Measurements from ENCODE around the gene ATP5MC3. TPM values are rescaled to one million over a fixed set of nuclear protein-coding genes. Genes with fewer than 3 reads are reported as not detected.
"Not testable (repeated sequence)": the region's sequence is repeated elsewhere in the genome, so short reads cannot be mapped to it uniquely, and the experiment has no call there.

The ATP5MC3 gene
- total RNA-seq (2014; rRNA removed; shearing (Covaris generic)): 136 and 145 TPM in 2 replicates
- 365 and 370 TPM in 2 replicates for polyA plus RNA-seq (2016; fragmentation: Nextera tagmentation; extraction: Ambion mirVana)

- peak within 1 kb of the TSS; percentile 99 for H2AFZ ChIP-seq
- no peaks in the 10 kb centered on the region for H3K9me3 ChIP-seq (ENCODE audit: low read depth)
- peaks cover 11% of the 10 kb centered on the region; the same call in 1 of the 2 replicates for H3K4me1 ChIP-seq (ENCODE audit: insufficient read depth)
- in situ Hi-C loops (cut with MboI): no loop called here
- WGBS, 2 experiments (ENCODE audit: low coverage in 1 of 2, low lambda C conversion rate in 2 of 2, missing lambda C conversion rate in 2 of 2): 1% methylated on average over 49 to 51 of the region's 53 CpGs
- peaks cover 3% of the 10 kb centered on the region; the same call in 1 of the 2 replicates for H3K9me2 ChIP-seq (ENCODE audit: insufficient read depth)
- H3K27me3 ChIP-seq (replicated peaks; ENCODE audit: insufficient read depth): no peaks in the 10 kb centered on the region
- peak; percentile 97 for DNase-seq
- no peaks in the 10 kb centered on the region for H4K20me1 ChIP-seq (ENCODE audit: insufficient read depth)
- peaks cover 37% of the 10 kb centered on the region for H3K36me3 ChIP-seq (ENCODE audit: low read depth)
- peak within 1 kb of the TSS; percentile 94 for H3K9ac ChIP-seq
- H3F3A ChIP-seq (ENCODE audit: insufficient read depth): peaks cover 29% of the 10 kb centered on the region; the same call in 1 of the 2 replicates
- TF ChIP-seq EZH2 (IDR thresholded peaks at IDR 0.05; ENCODE audit: insufficient read depth, poor library complexity, severe bottlenecking) (no peak), EZH2phosphoT487 (IDR thresholded peaks at IDR 0.05; ENCODE audit: insufficient read depth, low read depth) (no peak)
- H3K4me2 ChIP-seq (ENCODE audit: unreplicated experiment): peak within 1 kb of the TSS; percentile 93
- H3K4me3 ChIP-seq: peak within 1 kb of the TSS; percentile 97
- H3K79me2 ChIP-seq (ENCODE audit: insufficient read depth): peaks cover 57% of the 10 kb centered on the region
- H3K27ac ChIP-seq: peak within 1 kb of the TSS; percentile 52
These were observed at the start of gene ATP5MC3 for GRCh38 chr2:175181104-175181876. TSS of gene ATP5MC3 (minus strand) at chr2:175181710. CDS start at chr2:175181393, 317 bp downstream.

GRCh38 chr2:175228601-175229000 is 47.1 kb upstream of the ATP5MC3 start:
- H3K4me2 ChIP-seq (ENCODE audit: unreplicated experiment); H3K27ac ChIP-seq; H3K9me3 ChIP-seq (ENCODE audit: low read depth); H2AFZ ChIP-seq; H3K79me2 ChIP-seq (ENCODE audit: insufficient read depth); in situ Hi-C loops (cut with MboI); H3F3A ChIP-seq (ENCODE audit: insufficient read depth); H3K36me3 ChIP-seq (ENCODE audit: low read depth); H3K9ac ChIP-seq; H3K4me1 ChIP-seq (ENCODE audit: insufficient read depth); H3K4me3 ChIP-seq; H4K20me1 ChIP-seq (ENCODE audit: insufficient read depth); DNase-seq; H3K9me2 ChIP-seq (ENCODE audit: insufficient read depth): not testable (repeated sequence)
- peaks cover 22% of the 10 kb centered on the region; the same call in 1 of the 2 replicates for H3K27me3 ChIP-seq (replicated peaks; ENCODE audit: insufficient read depth)
- WGBS, 2 experiments (ENCODE audit: low coverage in 1 of 2, low lambda C conversion rate in 2 of 2, missing lambda C conversion rate in 2 of 2): 49 to 53% methylated on average over 4 of the region's 4 CpGs

GRCh38 chr2:175228179-175228578 is 46.7 kb upstream of the ATP5MC3 start:
- Histone ChIP-seq H3K4me1 (ENCODE audit: insufficient read depth) (no peaks in the 10 kb centered on the region), H3K9me2 (ENCODE audit: insufficient read depth) (no peaks in the 10 kb centered on the region), H3F3A (ENCODE audit: insufficient read depth) (no peaks in the 10 kb centered on the region), H3K79me2 (ENCODE audit: insufficient read depth) (no peaks in the 10 kb centered on the region), H3K27ac (no peak overlapping the region), H3K4me3 (no peak overlapping the region), H3K27me3 (replicated peaks; ENCODE audit: insufficient read depth) (peaks cover 22% of the 10 kb centered on the region; the same call in 1 of the 2 replicates), H3K9ac (no peak overlapping the region), H4K20me1 (ENCODE audit: insufficient read depth) (no peaks in the 10 kb centered on the region), H2AFZ (no peak overlapping the region), H3K36me3 (ENCODE audit: low read depth) (no peaks in the 10 kb centered on the region), H3K9me3 (ENCODE audit: low read depth) (no peaks in the 10 kb centered on the region), H3K4me2 (ENCODE audit: unreplicated experiment) (no peak overlapping the region)
- in situ Hi-C loops (cut with MboI): no loop called here
- no peak for TF ChIP-seq EZH2phosphoT487 (IDR thresholded peaks at IDR 0.05; ENCODE audit: insufficient read depth, low read depth)
- no peak for TF ChIP-seq EZH2 (IDR thresholded peaks at IDR 0.05; ENCODE audit: insufficient read depth, poor library complexity, severe bottlenecking)
- DNase-seq: no peak

GRCh38 chr2:175227393-175227792 is 45.9 kb upstream of the ATP5MC3 start:
- Histone ChIP-seq H3K4me3 (no peak overlapping the region), H3F3A (ENCODE audit: insufficient read depth) (no peaks in the 10 kb centered on the region), H3K9me3 (ENCODE audit: low read depth) (no peaks in the 10 kb centered on the region), H3K27me3 (replicated peaks; ENCODE audit: insufficient read depth) (peaks cover 22% of the 10 kb centered on the region; the same call in 1 of the 2 replicates), H4K20me1 (ENCODE audit: insufficient read depth) (no peaks in the 10 kb centered on the region), H3K4me2 (ENCODE audit: unreplicated experiment) (no peak overlapping the region), H2AFZ (no peak overlapping the region), H3K4me1 (ENCODE audit: insufficient read depth) (no peaks in the 10 kb centered on the region), H3K27ac (no peak overlapping the region), H3K79me2 (ENCODE audit: insufficient read depth) (no peaks in the 10 kb centered on the region), H3K36me3 (ENCODE audit: low read depth) (no peaks in the 10 kb centered on the region), H3K9ac (no peak overlapping the region), H3K9me2 (ENCODE audit: insufficient read depth) (no peaks in the 10 kb centered on the region)
- no peak for DNase-seq
- TF ChIP-seq EZH2phosphoT487 (IDR thresholded peaks at IDR 0.05; ENCODE audit: insufficient read depth, low read depth): no peak
- 81 to 87% methylated on average over 1 of the region's 1 CpG for WGBS, 2 experiments (ENCODE audit: low coverage in 1 of 2, low lambda C conversion rate in 2 of 2, missing lambda C conversion rate in 2 of 2)
- in situ Hi-C loops (cut with MboI): no loop called here

Measured in GM23248 (cell line).